ENCODE data around the gene DLL4. TPM values are rescaled to one million over a fixed set of nuclear protein-coding genes. Genes with fewer than 3 reads are reported as not detected.

Gene DLL4
- total and polyA plus RNA-seq, 10 of the 15 experiments (the other 5 are each of a cell fraction or from before 2014, with no cell fraction given) = 0.04 to 0.16 (median 0.09) TPM; not detected in 6

DNA sequence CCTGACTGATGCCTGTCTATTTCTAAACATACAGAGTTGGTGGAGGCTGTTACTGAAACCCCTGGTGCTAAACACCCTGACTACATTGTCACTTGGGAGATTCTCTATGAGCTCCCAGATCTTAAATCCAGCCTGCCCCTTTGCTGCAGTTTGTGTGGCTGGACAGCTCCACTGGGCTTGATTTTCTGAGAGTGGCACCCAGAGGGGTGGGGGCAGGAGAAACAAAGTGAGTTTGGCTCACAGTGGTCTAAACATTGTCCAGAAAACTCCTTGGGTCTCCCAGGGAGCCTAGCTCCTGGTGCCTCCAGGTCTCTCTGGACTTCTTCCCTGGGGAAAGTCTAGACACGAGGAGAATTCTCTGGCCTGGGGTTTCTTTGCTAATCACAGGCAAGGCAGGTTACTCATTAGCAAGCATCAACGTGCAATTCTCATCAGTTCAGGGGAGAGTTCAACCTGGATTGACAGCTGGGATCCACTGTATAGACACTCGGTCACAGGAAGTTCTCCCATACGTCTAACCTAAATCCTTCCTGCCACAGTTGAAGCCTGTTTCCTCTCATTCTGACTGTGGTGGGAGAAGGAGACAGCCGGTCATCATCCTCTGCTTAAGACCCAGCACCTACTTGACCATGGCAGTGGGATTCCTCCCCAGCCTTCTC lies 7.1 kb upstream of the DLL4 start:
- FAIRE-seq = no peak
- Histone ChIP-seq H3K4me1 (ENCODE audit: control insufficient read depth, insufficient read depth, low read length) (peaks cover 8% of the 10 kb centered on the region; the same call in 1 of the 2 replicates), H3K4me3 (no peak overlapping the region), H4K20me1 (ENCODE audit: control insufficient read depth, insufficient read depth) (no peaks in the 10 kb centered on the region), H3K27me3 (replicated peaks in 1 of 2; ENCODE audit: control insufficient read depth in 2 of 2, insufficient read depth in 2 of 2, low read length in 1 of 2) (peaks cover 11 to 18% of the 10 kb centered on the region in 2 experiments), H3K4me2 (ENCODE audit: control insufficient read depth, insufficient read depth) (no peak overlapping the region), H3K79me2 (ENCODE audit: control insufficient read depth, insufficient read depth, low read length) (no peaks in the 10 kb centered on the region), H3K9ac (ENCODE audit: control insufficient read depth, insufficient read depth, low read length) (no peak overlapping the region), H3K36me3 (ENCODE audit: control insufficient read depth in 2 of 2, insufficient read depth in 2 of 2, low read length in 1 of 2) (no peaks in the 10 kb centered on the region), H3K9me3 (replicated peaks; ENCODE audit: control insufficient read depth, insufficient read depth, low read length) (no peaks in the 10 kb centered on the region), H3K27ac (ENCODE audit: control insufficient read depth, insufficient read depth) (no peak overlapping the region), H2AFZ (ENCODE audit: control insufficient read depth, low read depth, low read length) (no peak overlapping the region)
- ChIA-PET CTCF (interaction anchor here (0.9 to 3.8 kb wide), 2 partner anchors 8 to 17 kb away, joined by 4 to 18 read pairs; no protein-coding TSS in a partner anchor), RAD21 (ENCODE audit: unreplicated experiment) (interaction anchor here (0.5 kb wide), 1 partner anchor 26 kb away, joined by 3 read pairs; no protein-coding TSS in a partner anchor), SMC1A (ENCODE audit: uncharacterized antibody, unreplicated experiment) (no interaction called here), POLR2A (no interaction called here)
- ATAC-seq = no peak
- 14% methylated on average over 5 of the region's 5 CpGs for WGBS (ENCODE audit: insufficient coverage, insufficient replicate concordance, low lambda C conversion rate, missing lambda C conversion rate)
- in situ Hi-C loops (cut with MboI) = loop anchor here (5.0 kb wide), 1 partner anchor 100 kb away; no protein-coding TSS in a partner anchor
- no TSS peak for BruUV-seq (replicated peaks)
- TF ChIP-seq PAX5 (IDR thresholded peaks at IDR 0.05; ENCODE audit: borderline replicate concordance, low read depth, low read length) (no peak), ZNF24 (IDR thresholded peaks at IDR 0.05) (no peak), EP300 (IDR thresholded peaks at IDR 0.05; ENCODE audit: borderline replicate concordance in 1 of 2, control insufficient read depth in 1 of 2, low read depth in 2 of 2, low read length in 2 of 2) (no peak), REST (IDR thresholded peaks at IDR 0.05; ENCODE audit: low read depth, low read length) (peak; percentile 42; the same call in 1 of the 2 replicates), SMC3 (IDR thresholded peaks at IDR 0.05; ENCODE audit: borderline replicate concordance, low read length) (no peak)
- DNase-seq (ENCODE audit: low read depth, low spot score) = no peak
- intact Hi-C loops (cut with micrococcal nuclease; ENCODE audit: unreplicated experiment) = no loop called here

All from GM12878 (cell line).